GM15510 (cell line): ENCODE results near the gene RAB1A.

Experiments used
- POLR2A ChIP-seq: IDR thresholded peaks from 3 replicates; pipeline ENCODE4 v1.6.1; 2011; ENCODE audit warnings: borderline replicate concordance; ENCODE audit not compliant: insufficient read length; ENCODE audit errors: extremely low read depth

RAB1A gene

DNA sequence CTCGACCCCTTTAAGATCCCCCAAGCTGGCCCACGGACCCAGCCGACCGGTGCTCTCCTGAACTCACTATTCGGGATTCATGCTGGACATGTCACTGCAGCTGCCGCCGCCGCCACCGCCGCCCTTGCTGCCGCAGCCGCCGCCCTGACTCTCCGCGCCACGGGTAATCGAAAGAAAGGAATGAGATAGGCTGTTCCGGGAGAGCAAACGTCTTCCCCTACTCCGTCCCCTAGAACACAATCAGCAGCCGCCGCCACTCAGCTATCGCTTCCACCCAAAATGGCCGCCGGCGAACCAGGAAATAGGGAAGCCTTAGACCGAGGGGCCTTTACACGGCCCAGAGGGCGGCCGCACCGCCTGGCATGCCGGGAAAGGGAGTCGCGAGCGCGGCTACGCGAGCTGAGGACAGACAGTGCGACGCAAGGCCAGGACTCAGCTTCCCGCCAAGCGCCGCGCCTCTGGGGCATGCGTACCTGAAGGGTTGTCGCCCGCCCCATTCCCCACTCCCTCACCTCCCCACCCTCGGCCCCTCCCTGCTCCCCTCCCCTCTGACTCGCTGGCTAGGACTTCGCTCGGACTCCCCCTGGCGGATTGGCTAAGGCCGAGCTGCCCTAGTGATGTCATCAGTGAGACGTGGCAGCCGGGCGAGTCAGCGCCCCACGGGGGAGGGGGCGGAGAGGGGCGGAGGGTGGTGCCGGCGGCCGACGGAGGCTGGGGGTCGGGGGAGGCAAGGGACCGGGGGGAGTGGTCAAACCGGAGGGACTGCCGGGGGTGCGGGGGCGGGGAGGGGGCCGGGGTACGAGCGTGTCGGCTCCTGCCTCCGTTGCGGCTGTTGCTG lies at the start of gene RAB1A:
Gene RAB1A (minus strand): TSS at position 281 of the 838 bp plus-strand sequence. CDS start 191 bp downstream, at position 90.
- peak; percentile 71 for TF ChIP-seq POLR2A

DNA sequence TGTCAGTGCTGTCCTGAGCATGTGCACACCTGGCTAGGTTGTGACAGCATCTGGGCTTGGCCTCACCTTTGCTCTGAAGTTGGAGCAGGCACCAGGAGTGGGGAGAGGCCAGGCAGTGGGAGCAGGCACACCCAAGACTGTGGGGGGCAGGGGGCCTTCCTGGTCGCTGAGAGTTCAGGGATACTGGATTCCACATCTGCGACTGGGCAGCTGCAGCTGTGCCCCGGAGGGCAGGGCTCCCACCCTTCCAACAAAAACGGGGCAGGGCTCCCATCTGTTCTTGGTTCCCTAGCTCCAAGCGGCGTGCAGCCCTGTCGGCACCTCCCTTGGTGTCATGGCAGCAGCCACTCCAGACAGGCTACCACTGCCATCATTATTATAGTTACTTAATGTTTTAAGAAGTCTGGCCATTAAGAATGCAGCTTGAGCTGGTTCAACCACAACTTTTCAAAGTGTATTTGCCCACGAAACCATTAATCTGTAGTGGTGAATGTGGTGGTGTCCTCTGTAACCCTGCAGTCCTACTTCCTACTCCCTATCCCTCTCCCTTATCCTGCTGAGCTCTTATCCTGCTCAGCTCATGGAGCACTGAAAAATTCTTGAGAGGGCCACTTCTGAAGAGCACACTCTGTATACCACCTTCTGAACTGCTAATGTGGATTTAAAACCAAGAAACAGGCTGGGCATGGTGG lies 48.0 kb upstream of the RAB1A start:
- TF ChIP-seq POLR2A: no peak

DNA sequence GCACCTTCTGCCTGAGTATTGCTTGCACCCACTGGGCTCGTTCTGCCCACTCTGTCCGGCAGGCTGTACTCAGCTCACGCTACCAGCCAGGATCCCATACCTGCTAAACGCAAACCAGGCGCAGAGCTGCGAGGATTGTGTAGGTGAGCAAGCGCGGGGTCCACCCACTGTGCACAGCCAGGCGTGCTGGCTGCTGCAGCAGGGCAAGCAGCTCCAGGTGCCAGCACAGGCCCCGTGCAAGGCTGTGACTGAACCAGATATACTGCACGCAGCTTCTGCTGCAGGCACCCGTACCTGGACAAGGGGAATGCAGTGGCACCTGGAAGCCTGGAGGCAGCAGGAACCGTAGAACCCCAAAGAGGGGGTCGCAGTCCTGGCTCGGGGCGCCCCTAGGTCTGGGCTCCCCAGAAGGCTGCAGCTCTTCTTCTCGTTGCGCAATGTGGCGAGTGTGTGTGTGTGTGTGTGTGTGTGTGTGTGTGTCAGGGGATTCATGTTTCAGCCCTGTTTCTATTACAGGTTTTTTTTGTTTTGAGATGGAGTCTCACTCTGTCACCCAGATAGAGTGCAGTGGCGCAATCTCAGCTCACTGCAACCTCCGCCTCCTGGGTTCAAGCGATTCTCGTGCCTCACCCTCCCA lies 46.1 kb upstream of the RAB1A start:
- TF ChIP-seq POLR2A: no peak

DNA sequence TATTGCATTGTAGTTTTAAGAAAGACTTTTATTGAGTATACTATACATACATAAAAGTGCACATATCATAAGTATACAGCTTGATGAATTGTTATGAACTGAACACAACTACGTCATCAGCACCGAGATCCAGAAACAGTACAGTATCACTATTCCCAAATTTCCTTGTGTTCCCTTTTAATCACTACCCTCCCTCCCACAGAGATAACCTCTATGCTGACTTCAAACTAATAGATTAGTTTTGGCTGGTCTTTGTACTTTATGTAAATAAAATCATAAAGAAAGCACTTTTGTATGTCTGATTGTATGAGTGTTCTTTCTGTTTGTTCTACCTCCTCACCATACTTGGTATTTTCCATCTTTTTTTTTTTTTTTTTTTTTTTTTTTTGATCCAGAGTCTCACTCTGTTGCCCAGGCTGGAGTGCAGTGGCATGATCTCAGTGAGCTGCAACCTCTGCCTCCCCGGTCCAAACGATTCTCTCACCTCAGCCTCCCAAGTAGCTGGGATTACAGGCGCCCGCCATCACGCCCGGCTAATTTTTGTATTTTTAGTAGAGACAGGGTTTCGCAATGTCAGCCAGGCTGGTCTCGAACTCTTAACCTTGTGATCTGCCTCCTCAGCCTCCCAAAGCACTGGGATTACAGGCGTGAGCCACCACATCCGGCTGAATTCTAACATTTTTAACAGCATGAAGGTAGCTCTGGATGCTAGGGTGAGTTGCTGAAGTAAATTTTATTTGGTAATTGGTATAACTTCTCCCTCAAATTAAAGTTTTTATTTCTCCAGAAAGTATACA lies 43.3 kb upstream of the RAB1A start:
- TF ChIP-seq POLR2A: no peak

DNA sequence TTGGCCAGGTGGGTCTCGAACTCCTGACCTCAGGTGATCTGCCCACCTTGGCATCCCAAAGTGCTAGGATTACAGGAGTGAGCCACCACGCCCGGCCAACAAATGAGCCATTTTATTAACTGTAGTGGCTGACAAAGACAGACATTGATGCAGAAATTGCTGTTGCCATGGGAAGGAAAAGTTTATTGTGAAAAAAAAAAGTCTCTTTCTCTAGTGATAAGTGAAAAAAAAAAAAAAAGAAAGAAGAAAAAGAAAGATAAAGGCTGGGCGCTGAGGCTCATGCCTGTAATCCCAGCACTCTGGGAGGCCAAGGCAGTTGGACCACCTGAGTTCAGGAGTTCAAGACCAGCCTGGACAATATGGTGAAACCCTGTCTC lies 39.8 kb upstream of the RAB1A start:
- TF ChIP-seq POLR2A: no peak

DNA sequence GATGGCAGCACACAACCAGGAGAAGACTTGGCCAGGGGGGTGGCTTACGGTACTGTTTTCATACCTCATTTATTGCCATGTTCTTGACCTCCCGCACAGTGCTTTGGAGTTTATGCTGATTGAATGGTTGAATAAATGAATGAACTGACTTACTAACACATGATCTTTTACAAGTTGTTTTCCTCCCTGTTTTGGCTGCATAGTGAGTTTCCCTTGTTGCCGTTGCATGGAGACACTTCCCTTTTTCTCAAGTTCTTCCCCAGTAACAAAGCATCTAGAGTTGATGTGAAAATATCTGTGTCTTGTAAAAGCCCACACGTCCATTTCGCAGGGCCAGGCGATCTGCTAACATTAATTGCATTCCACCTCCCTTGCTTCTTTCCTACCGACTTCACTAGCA lies 35.7 kb upstream of the RAB1A start:
- no peak for TF ChIP-seq POLR2A

DNA sequence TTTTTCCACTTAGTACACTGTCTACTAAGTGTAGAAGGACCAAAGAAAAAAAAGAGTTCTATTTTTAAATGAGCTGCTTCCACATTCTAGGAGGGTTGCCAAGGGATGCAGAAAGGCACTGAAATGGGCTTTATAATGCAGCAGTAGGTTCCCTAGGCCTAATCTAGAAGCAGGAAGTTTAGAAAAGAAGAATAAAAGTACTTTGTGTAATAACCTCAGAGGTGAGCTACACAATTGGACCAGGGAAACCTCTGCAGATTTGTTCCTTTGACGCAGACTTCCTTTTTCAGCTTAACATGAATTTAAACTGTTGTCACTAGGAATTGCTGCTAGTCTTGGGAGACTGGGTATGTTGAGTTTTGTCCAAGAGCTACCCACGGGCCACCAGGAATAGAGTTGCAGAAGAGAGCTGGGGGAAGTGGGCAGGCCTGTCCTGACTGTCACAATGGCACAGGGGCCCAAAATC lies 34.6 kb upstream of the RAB1A start:
- no peak for TF ChIP-seq POLR2A

DNA sequence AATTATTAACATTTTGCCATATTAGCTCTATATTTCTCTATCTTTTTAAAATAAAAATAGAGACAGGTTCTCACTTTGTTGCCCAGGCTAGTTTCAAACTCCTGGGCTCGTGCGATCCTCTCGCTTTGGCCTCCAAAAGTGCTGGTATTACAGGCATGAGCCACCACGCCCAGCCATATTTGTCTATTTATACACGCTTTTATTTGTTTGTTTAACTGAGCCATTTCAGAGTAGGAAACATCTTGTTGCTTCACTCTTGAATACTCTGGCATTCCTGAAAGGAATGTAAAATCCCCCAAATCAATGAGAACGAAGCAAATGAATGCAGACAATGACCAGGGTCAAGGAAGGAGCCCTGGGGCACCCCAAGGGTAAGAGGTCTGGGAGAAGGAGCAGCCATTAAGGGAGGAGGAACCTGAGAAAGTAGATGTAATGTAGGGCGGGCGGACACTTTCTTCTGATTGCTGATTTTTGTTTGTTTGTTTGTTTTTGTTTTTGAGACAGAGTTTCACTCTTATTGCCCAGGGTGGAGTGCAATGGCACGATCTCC lies 31.7 kb upstream of the RAB1A start:
- no peak for TF ChIP-seq POLR2A

DNA sequence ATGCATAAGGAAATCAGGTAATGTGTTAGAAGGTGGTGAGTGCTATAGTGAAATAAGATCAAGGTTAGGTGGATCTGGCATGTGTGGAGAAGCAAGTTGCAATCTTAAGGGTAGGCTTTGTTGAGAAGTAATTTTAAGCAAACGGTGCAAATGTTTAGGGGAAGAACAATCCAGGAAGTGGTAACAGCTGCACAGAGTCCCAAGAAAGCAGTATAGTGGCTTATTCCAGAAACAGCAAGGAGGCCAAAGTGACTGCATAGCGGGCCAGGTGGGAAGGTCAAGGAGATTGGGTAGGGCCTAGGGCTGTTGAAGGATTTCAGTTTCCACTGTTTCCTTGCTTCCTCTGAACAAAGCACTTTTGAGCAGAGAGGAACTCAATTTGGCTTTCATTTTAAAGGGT lies 30.0 kb upstream of the RAB1A start:
- no peak for TF ChIP-seq POLR2A

DNA sequence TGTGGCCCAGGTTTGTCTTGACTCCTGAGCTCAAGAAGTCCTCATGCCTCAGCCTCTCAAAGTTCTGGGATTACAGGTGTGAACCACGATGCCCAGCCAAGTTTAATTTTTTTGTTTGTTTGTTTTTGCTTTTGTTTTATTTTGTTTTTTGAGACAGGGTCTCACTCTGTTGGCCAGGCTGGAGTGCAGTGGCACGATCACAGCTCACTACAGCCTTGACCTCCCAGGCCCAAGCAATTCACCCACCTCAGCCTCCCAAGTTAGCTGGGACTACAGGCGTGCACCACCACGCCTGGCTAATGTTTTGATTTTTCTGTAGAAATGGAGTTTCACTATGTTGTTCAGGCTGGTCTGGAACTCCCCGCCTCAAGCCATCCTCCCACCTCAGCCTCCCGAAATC lies 29.4 kb upstream of the RAB1A start:
- TF ChIP-seq POLR2A: no peak

DNA sequence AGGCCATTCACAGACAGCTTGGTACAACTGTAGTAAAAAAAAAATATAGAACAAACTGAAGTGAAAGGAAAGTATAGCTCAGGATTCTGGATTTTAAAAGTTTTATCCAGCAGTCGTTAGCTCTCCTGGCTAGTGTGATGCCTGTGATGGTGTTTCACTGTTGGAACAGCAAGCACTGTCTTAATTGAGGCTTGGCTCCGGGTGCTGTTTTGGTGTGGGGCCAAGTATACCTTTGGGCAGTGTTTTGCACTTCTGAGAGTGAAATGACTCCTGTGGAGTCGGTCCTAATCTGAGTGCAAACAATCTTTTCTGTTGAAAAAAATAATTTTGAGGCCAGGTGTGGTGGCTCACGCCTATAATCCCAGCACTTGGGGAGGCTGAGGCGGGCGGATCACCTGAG lies 28.7 kb upstream of the RAB1A start:
- TF ChIP-seq POLR2A: no peak

DNA sequence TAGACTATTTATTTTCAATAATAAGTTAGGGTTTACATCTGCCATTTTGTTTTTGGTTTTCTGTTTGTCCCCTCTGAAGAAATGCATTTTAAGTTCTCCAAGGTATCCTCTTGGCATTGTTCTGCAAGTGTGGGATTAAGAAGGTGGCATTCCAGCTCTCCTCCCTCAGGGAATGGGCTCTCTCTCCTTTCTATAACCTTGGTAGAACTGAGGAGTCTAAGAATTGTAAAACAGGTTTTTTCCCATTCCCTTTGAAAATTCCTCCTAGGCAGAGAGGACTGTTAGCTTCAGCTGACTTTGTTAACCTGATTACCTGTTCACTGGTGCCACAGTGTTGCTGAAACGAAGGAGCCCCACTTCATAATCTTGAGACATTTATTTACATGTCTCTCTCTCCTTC lies 26.1 kb upstream of the RAB1A start:
- TF ChIP-seq POLR2A: no peak

DNA sequence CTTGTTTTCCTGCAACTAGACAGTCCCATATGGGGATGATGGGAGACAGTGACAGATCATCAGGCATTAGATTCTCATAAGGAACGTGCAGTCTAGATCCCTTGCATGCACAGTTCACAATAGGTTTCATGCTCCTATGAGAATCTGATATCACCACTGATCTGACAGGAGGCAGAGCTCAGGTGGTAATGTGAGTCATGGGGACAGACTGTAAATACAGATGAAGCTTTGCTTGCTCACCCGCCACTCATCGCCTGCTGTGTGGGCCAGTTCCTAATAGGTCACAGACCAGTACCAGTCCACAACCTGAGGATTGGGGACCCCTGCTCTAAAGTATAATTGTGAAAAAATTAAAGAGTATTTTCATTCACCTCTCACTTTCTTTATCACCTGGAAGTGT lies 23.6 kb upstream of the RAB1A start:
- TF ChIP-seq POLR2A: no peak

DNA sequence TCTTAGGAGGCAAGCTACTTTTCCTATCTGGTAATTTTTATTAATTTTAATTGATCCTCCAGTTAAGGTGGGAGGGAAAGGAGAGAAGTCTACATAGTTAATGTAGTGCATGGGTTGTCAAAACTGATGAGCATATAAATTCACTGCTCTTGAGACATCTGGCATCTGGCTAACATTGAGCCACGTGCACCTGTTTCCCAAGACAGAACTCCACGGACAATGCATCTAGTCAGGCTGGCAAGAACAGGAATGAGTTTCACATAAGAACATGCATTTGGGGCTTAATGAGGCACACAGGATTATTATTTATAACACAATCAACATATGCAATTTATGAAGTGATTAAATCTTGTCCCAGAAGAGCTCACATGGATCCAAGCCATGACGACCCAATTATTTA lies 16.2 kb upstream of the RAB1A start:
- TF ChIP-seq POLR2A: no peak

DNA sequence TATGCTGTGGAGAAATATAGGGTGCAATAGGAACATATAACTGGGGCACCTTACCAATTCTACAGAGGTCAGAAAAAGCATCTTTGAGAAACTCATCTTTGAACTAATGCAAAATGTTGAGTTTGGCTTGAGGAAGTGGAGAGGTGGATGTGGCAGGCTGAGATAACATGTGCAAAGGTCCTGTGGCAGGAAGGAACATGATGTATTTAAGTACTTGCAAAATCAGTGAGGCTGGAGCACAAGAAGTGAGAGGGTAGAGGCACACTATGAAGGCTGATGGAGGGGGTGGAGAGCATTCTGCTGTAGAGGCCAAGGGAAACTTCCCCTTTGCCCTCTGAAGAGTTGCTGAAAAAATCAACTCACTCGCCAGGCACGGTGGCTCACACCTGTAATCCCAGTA lies 14.7 kb upstream of the RAB1A start:
- TF ChIP-seq POLR2A: no peak

DNA sequence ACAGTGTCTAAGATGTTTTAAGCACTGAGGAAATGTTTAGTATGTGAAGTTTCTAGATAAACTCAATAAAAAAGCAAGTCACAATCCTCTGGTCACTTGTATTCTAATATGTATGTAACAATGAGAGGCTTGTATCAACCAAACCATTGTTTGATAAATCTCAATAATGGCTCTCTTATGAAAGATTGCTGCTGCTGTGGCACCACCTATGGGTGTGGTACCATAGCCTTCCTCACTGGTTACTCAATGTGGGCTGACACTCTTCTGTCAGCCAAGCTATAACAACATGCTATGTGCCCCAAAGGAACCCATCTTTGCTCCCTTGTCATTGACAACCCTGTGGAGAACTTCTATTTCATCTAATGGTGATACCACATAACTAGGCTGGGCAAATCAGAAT lies 12.6 kb upstream of the RAB1A start:
- TF ChIP-seq POLR2A: no peak
